Upper lobe of left lung (tissue), 4 donors: ENCODE data around the gene PTH2.

ENCODE experiments used
- CTCF ChIP-seq, 6 experiments: fragments of 450-650 bp in 4 of 6; fragments of 200-600 bp in 2 of 6; sonication (generic) in 2 of 6; IDR thresholded peaks; one replicate each; pipeline ENCODE4 v1.5.1; 2016 to 2019; ENCODE audit warnings: antibody characterized with exemption in 6 of 6
- POLR2A ChIP-seq, 4 donors: fragments of 450-650 bp; IDR thresholded peaks; one replicate each; pipeline ENCODE4 v1.5.1; 2016 to 2017; ENCODE audit warnings: antibody characterized with exemption in 4 of 4, mild to moderate bottlenecking in 2 of 4

GRCh38 chr19:49448432-49448786 lies 25.2 kb upstream of the PTH2 start:
- TF ChIP-seq CTCF (IDR thresholded peaks at IDR 0.05) (no peak), POLR2A (IDR thresholded peaks at IDR 0.05) (no peak)
